Endothelial cell of umbilical vein (primary cell): ENCODE measurements around the gene PTPN6.

Source experiments
- EZH2 ChIP-seq: IDR thresholded peaks from 2 replicates; pipeline ENCODE4 v1.6.1; 2012; ENCODE audit warnings: borderline replicate concordance, low read depth, mild to moderate bottlenecking, moderate library complexity, low read length, inconsistent platforms; ENCODE audit not compliant: severe bottlenecking
- TF ChIP-seq, protein P1 (sequence below), 2 donors: IDR thresholded peaks; 1 replicate in 1 of 2; 2 replicates in 1 of 2; pipeline ENCODE4 v1.5.1; 2011; ENCODE audit warnings: low read length in 2 of 2, mild to moderate bottlenecking in 2 of 2, moderate library complexity in 2 of 2, control low read depth in 1 of 2, inconsistent platforms in 1 of 2, low read depth in 1 of 2; ENCODE audit not compliant: insufficient read depth in 1 of 2; ENCODE audit errors: extremely low read depth in 1 of 2

- no peak for TF ChIP-seq EZH2
- TF ChIP-seq, protein P1, sequence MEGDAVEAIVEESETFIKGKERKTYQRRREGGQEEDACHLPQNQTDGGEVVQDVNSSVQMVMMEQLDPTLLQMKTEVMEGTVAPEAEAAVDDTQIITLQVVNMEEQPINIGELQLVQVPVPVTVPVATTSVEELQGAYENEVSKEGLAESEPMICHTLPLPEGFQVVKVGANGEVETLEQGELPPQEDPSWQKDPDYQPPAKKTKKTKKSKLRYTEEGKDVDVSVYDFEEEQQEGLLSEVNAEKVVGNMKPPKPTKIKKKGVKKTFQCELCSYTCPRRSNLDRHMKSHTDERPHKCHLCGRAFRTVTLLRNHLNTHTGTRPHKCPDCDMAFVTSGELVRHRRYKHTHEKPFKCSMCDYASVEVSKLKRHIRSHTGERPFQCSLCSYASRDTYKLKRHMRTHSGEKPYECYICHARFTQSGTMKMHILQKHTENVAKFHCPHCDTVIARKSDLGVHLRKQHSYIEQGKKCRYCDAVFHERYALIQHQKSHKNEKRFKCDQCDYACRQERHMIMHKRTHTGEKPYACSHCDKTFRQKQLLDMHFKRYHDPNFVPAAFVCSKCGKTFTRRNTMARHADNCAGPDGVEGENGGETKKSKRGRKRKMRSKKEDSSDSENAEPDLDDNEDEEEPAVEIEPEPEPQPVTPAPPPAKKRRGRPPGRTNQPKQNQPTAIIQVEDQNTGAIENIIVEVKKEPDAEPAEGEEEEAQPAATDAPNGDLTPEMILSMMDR (IDR thresholded peaks at IDR 0.05; ENCODE audit: extremely low read depth in 1 of 2, insufficient read depth in 1 of 2, low read depth in 1 of 2, low read length in 2 of 2): no peak
Observed at GRCh38 chr12:6904280-6905276, 46.6 kb upstream of the PTPN6 start, which contains the start of gene LRRC23.
